GM20431 (cell line): ENCODE measurements around the gene GPM6B.
"Not testable (repeated sequence)": the region's sequence is repeated elsewhere in the genome, so short reads cannot be mapped to it uniquely, and the experiment has no call there.

Experiments
- in situ Hi-C: fragments of 300-500 bp; cut with MseI, MboI; formaldehyde crosslinking; loops from one replicate; pipeline ENCODE4 v1.15.0; 2020; ENCODE audit warnings: low sequenced_read_pairs; ENCODE audit not compliant: unreplicated experiment

Gene GPM6B

DNA sequence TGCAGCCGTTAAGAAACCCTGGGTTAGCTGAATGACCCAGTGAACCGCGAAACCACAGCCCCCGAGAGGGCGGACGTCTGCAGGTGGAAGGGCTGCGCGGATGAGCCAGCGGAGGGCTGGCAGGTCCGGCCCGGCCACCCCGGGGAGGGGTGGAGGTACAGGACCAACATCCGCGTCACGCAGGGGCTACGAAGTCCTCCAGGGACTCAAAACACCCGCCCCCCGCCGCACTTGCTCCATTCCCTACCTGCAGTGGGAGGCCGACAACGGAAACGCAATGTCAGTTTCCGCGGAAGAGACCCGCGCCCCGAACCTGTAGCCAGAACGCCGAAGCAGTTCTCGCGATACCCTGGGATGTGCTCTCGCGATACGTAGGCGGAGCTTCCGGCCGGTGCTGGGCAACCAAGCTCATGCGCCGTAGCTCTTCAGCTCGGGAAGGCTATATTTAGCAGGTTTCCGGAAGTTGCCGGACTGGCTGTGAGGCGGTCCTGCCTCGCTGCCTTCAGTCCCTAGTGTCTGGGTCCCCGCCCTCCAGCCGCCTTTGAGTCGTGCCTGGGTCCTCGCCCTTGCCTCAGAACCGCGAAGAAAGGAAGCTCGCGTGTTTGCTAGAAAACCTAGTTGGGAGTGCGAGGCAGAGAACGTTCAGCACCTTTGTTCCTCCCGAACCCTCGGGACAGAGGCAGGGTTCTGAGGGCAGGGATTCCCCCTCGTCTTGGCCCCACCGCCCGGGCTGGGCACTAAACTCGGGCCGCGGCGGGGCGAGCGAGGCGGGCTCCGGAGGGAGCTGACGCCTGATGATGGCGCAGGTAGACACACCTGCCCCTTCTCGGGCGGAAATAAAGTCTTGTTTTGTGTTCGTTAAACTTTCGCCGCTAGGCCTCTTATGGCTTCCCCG is 82.4 kb downstream of the GPM6B start, which contains the start of the genes OFD1 and TRAPPC2:
OFD1 (plus strand) TSS at position 471 of the 895 bp plus-strand sequence; CDS start at position 795, 324 bp downstream.
TRAPPC2 (minus strand) TSS at position 343 of the 895 bp plus-strand sequence. CDS start 14,657 bp downstream, outside the sequence.
- in situ Hi-C loops = no loop called here

DNA sequence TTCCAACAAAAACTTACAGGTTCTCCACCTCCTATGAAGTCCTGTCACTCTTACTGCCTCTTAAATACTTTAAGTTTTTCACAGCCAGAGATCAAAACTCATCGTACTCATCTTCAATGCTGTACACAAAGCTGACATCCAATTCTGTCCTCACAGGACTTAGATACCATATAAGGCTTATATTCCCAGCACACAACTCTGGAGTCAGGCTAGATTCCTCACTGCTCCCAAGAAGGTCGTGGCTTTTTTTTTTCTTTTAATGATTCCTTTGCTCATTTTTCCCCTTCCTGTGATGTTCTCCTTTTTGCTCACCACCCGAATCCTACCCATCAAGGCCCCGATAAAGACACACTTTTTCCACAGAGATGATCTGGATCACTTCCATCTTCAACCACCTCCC is 83.4 kb downstream of the GPM6B start:
- in situ Hi-C loops = no loop called here

GRCh38 chrX:13732246-13733067 is 84.4 kb downstream of the GPM6B start:
- in situ Hi-C loops = no loop called here

- in situ Hi-C loops = not testable (repeated sequence)
These were observed 86.4 kb downstream of the GPM6B start for GRCh38 chrX:13730523-13730922.

DNA sequence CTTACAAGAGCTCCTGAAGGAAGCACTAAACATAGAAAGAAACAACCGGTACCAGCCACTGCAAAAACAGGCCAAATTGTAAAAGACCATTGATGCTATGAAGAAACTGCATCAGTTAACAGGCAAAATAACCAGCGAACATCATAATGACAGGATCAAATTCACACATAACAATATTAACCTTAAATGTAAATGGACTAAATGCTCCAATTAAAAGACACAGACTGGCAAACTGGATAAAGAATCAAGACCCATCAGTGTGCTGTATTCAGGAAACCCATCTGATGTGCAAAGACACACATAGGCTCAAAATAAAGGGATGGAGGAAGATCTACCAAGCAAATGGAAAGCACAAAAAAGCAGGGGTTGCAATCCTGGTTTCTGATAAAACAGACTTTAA is 90.3 kb downstream of the GPM6B start:
- in situ Hi-C loops = not testable (repeated sequence)

DNA sequence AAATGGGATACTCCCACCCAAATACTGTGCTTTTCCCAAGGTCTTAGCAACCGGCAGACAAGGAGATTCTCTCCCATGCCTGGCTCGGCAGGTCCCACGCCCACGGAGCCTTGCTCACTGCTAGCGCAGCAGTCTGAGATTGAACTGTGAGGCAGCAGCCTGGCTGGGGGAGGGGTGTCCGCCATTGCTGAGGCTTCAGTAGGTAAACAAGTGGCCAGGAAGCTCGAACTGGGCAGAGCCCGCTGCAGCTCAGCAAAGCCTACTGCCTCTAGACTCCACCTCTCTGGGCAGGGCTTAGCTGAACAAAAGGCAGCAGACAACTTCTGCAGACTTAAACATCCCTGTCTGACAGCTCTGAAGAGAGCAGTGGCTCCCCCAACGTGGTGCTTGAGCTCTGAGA is 92.0 kb downstream of the GPM6B start:
- in situ Hi-C loops = not testable (repeated sequence)

DNA sequence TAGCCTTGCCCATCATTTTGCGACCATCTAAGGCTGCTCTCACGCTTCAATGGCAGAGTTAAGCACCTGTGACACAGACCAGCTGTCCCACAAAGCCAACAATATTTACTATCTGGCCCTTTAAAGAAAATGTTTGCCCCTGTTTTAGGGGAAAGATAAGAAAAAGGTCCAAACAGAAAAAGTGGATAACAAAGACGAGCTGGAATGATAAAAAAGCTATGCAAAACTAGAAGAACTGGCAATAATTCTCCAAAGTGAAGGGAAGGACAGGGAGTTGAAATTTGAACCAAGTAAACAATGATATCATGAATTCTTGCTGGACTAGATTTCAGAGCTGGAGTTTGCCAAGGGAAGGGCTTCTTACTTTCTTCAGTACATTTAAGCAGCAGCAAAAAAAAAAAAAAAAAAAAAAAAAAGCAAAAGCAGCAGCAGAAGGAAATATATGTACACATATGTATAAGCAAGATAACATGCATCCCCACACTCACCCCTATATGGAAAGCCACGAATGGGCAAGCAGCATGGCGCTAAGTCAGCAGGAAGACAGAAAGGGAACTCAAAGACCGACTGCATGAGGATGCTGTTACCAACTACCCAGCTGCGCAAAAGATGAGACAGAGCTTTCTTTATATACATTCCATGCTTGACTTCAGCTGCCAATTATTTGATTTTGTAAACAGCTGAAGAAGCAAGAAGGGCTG is 94.9 kb downstream of the GPM6B start:
- in situ Hi-C loops = no loop called here

GRCh38 chrX:13721371-13721770 is 95.5 kb downstream of the GPM6B start:
- in situ Hi-C loops = no loop called here
